ENCODE measurements around the gene FMR1. TPM values are rescaled to one million over a fixed set of nuclear protein-coding genes. Genes with fewer than 3 reads are reported as not detected.

The FMR1 gene
- 52.2 and 52.5 TPM in 2 replicates for total RNA-seq
- long read RNA-seq, full-length matches to known transcripts = 2 of 19 reads
- long read RNA-seq, partial matches to known transcripts = 5 of 19 reads
- long read RNA-seq, other reads (novel, unspliced or antisense) = 12 of 19 reads

DNA sequence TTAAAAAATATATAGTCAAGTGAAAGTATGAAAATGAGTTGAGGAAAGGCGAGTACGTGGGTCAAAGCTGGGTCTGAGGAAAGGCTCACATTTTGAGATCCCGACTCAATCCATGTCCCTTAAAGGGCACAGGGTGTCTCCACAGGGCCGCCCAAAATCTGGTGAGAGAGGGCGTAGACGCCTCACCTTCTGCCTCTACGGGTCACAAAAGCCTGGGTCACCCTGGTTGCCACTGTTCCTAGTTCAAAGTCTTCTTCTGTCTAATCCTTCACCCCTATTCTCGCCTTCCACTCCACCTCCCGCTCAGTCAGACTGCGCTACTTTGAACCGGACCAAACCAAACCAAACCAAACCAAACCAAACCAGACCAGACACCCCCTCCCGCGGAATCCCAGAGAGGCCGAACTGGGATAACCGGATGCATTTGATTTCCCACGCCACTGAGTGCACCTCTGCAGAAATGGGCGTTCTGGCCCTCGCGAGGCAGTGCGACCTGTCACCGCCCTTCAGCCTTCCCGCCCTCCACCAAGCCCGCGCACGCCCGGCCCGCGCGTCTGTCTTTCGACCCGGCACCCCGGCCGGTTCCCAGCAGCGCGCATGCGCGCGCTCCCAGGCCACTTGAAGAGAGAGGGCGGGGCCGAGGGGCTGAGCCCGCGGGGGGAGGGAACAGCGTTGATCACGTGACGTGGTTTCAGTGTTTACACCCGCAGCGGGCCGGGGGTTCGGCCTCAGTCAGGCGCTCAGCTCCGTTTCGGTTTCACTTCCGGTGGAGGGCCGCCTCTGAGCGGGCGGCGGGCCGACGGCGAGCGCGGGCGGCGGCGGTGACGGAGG is at the start of gene FMR1:
Gene FMR1 (plus strand): TSS at position 728 of the 831 bp plus-strand sequence. CDS start 261 bp downstream, outside the sequence.
- Mint-ChIP-seq H3K9me3 (peaks cover 3% of the 10 kb centered on the region), H3K27ac (ENCODE audit: unreplicated experiment) (peak within 1 kb of the TSS; percentile 97), H3K27me3 (ENCODE audit: low read depth) (no peaks in the 10 kb centered on the region), H3K36me3 (ENCODE audit: low read depth) (no peaks in the 10 kb centered on the region), H3K4me3 (peak within 1 kb of the TSS; percentile 96), H3K4me1 (peaks cover 22% of the 10 kb centered on the region)
- peak; percentile 74 for DNase-seq (ENCODE audit: low read depth, low spot score)
- TF ChIP-seq, protein P1, sequence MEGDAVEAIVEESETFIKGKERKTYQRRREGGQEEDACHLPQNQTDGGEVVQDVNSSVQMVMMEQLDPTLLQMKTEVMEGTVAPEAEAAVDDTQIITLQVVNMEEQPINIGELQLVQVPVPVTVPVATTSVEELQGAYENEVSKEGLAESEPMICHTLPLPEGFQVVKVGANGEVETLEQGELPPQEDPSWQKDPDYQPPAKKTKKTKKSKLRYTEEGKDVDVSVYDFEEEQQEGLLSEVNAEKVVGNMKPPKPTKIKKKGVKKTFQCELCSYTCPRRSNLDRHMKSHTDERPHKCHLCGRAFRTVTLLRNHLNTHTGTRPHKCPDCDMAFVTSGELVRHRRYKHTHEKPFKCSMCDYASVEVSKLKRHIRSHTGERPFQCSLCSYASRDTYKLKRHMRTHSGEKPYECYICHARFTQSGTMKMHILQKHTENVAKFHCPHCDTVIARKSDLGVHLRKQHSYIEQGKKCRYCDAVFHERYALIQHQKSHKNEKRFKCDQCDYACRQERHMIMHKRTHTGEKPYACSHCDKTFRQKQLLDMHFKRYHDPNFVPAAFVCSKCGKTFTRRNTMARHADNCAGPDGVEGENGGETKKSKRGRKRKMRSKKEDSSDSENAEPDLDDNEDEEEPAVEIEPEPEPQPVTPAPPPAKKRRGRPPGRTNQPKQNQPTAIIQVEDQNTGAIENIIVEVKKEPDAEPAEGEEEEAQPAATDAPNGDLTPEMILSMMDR (conservative IDR thresholded peaks at IDR 0.05) = no peak

DNA sequence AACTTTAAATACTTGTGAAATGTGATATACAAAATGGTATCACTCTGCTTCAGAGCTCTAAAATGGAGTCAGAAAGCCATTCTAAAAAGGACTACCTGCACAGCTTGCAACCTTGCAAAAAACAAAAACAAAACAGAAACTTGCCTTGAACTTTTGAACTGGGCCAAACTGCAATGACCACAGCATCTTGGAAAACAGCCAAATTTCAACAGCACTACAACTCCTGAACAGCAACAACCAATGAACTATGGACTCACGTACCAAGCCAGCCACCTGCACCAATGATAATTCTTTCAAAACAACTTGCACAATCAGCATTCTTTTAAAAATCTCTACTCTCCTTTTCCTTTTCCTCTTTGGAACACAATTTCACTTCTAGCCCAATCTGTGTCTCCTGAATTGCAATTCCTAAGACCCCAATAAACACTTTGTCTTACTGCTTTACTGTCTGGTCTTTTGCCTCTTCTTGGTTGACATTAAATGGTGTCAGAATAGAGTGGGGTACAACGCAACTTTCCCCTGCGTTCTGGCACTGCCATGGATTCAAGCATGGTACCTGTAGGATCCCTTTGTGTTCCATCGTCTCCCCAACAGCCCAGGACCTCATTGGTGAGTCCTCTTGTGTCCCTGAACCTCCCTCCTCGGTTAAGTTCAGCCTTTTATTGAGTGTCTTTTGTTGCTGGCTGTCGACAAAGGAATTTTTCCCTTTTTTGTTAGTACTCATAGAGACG is 35.7 kb upstream of the FMR1 start:
- H3K4me3 Mint-ChIP-seq = no peak overlapping the region
- TF ChIP-seq, protein P1 (conservative IDR thresholded peaks at IDR 0.05) = no peak
- H3K27ac Mint-ChIP-seq (ENCODE audit: unreplicated experiment) = no peak overlapping the region
- peaks cover 29% of the 10 kb centered on the region for H3K9me3 Mint-ChIP-seq
- peaks cover 2% of the 10 kb centered on the region for H3K27me3 Mint-ChIP-seq (ENCODE audit: low read depth)
- DNase-seq (ENCODE audit: low read depth, low spot score) = no peak
- peaks cover 2% of the 10 kb centered on the region for H3K36me3 Mint-ChIP-seq (ENCODE audit: low read depth)
- H3K4me1 Mint-ChIP-seq = no peaks in the 10 kb centered on the region

DNA sequence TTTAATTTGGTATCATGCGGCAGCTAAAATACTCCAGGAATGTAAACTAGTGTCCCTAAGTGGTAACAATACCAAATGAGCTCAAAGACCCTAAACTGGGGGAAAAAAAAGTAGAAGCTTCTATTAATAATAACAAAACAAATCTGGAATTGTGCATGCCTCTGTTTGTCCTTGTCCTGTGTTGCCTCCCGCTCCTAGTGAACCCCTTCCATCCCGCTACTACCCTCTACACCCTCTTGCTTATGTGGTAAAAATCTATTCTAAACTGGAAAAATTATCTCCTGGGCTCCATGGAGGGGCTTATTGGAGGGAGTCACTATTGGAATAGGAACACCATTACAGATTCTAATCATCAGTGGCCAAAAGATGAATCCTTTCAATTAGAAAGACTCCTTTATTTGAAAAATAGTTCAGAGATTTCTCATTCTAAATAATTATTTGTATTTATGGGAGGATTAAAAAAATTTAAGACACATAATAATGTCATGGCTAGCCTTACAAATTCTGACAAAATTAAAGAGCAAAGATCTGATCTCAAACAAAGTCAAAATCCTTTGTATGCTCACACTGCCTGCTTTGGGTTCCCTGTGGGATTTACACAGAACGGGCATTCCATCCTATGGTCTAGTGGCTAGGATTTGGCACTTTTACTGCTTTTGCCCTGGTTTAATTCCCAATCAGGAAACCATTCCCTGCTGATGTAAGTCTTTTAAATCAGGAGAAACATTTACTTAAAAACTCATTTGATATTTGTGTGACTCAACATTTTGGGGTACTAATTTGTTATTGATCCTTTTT is 34.7 kb upstream of the FMR1 start:
- Mint-ChIP-seq H3K9me3 (peaks cover 22% of the 10 kb centered on the region), H3K4me3 (no peak overlapping the region), H3K27ac (ENCODE audit: unreplicated experiment) (no peak overlapping the region), H3K4me1 (no peaks in the 10 kb centered on the region), H3K27me3 (ENCODE audit: low read depth) (peaks cover 2% of the 10 kb centered on the region), H3K36me3 (ENCODE audit: low read depth) (peaks cover 2% of the 10 kb centered on the region)
- DNase-seq (ENCODE audit: low read depth, low spot score) = no peak
- TF ChIP-seq, protein P1 (conservative IDR thresholded peaks at IDR 0.05) = no peak

DNA sequence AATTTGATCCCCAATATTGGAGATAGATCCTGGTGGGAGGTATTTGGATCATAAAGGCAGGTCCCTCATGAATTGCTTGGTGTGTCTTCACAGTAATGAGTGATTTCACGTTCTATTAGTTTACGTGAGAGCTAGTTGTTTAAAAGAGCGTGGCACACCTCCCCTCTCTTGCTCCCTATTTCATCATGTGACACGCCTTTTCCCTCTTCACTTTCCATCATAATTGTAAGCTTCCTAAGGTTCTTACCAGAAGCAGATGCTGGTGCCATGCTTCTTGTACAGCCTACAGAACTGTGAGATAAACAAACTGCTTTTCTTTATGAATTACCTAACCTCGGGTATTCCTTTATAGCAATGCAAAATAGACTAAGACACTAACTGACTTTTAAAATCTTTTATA is 34.0 kb upstream of the FMR1 start:
- Mint-ChIP-seq H3K9me3 (peaks cover 15% of the 10 kb centered on the region), H3K36me3 (ENCODE audit: low read depth) (peaks cover 2% of the 10 kb centered on the region), H3K27ac (ENCODE audit: unreplicated experiment) (no peak overlapping the region), H3K27me3 (ENCODE audit: low read depth) (peaks cover 2% of the 10 kb centered on the region), H3K4me3 (no peak overlapping the region), H3K4me1 (no peaks in the 10 kb centered on the region)
- no peak for DNase-seq (ENCODE audit: low read depth, low spot score)
- TF ChIP-seq, protein P1 (conservative IDR thresholded peaks at IDR 0.05) = no peak

DNA sequence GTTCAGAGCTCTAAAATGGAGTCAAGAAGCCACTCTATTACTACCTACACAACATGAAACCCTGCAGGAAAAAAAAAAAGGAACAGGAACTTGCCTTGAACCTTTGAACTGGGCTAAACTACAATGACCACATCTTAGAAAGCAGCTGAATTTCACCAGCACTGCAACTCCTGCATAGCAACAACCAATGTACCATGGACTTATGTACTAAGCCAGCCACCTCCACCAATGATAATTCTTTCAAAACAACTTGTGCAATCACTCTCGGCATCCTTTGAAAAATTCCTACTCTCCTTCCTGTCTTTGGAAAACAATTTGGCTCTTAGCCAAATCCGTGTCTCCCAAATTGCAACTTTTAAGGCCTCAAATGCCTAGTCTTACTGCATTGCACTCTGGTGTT is 26.8 kb upstream of the FMR1 start:
- DNase-seq (ENCODE audit: low read depth, low spot score) = no peak
- H3K9me3 Mint-ChIP-seq = peaks cover 9% of the 10 kb centered on the region
- TF ChIP-seq, protein P1 (conservative IDR thresholded peaks at IDR 0.05) = no peak
- H3K27me3 Mint-ChIP-seq (ENCODE audit: low read depth) = no peaks in the 10 kb centered on the region
- H3K36me3 Mint-ChIP-seq (ENCODE audit: low read depth) = peaks cover 8% of the 10 kb centered on the region
- no peak overlapping the region for H3K27ac Mint-ChIP-seq (ENCODE audit: unreplicated experiment)
- no peaks in the 10 kb centered on the region for H3K4me1 Mint-ChIP-seq
- H3K4me3 Mint-ChIP-seq = no peak overlapping the region

Data from neural crest cell (in vitro differentiated cells).